Adrenal gland (tissue), 5 donors: Measurements from ENCODE around the gene ZFYVE19.

Experiments used
- POLR2A ChIP-seq, 2 donors: fragments of 450-650 bp; IDR thresholded peaks; one replicate each; pipeline ENCODE4 v1.6.1; 2017; ENCODE audit warnings: antibody characterized with exemption in 2 of 2, mild to moderate bottlenecking in 2 of 2, moderate library complexity in 1 of 2
- TF ChIP-seq, protein P1 (sequence below), 6 experiments: fragments of 450-650 bp in 4 of 6; fragments of 200-600 bp in 2 of 6; sonication (generic) in 1 of 6; IDR thresholded peaks; 1 replicate in 5 of 6; 2 replicates in 1 of 6; pipeline versions ENCODE4 v1.5.1 to v1.8.0; 2016 to 2021; ENCODE audit warnings: antibody characterized with exemption in 6 of 6, mild to moderate bottlenecking in 2 of 6, moderate library complexity in 1 of 6
- donor health status: DM: no; HTN: no; CAD: no.

DNA sequence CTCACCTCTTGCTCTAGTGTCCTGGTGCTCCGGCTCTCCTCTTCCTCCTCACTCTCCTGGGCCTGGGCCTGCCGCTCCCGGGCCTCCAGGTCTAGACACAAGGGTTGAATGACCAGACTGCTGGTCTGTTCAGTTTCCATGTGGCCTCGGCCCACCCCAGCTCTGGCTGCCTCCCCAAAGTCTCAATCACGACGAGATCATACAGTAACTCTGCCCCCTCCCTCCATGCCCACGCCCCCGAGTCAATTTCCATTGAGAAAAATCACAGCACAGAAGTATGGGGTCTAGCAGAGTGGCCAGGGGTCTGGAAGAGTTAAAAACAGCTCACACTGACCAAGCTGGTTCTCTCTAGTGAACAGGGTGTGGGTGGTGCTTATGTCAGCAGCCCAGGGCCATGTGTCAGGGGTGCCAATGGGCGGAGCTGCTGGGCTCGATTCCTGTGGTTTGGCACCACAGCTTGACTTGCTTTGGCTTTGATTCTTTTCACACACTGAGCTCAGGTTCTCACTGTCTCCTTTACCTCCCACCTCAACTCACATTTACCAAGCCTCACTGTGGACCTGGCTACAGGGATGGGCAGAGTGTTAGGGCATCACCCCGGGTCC is 30.2 kb upstream of the ZFYVE19 start:
- TF ChIP-seq, protein P1, sequence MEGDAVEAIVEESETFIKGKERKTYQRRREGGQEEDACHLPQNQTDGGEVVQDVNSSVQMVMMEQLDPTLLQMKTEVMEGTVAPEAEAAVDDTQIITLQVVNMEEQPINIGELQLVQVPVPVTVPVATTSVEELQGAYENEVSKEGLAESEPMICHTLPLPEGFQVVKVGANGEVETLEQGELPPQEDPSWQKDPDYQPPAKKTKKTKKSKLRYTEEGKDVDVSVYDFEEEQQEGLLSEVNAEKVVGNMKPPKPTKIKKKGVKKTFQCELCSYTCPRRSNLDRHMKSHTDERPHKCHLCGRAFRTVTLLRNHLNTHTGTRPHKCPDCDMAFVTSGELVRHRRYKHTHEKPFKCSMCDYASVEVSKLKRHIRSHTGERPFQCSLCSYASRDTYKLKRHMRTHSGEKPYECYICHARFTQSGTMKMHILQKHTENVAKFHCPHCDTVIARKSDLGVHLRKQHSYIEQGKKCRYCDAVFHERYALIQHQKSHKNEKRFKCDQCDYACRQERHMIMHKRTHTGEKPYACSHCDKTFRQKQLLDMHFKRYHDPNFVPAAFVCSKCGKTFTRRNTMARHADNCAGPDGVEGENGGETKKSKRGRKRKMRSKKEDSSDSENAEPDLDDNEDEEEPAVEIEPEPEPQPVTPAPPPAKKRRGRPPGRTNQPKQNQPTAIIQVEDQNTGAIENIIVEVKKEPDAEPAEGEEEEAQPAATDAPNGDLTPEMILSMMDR (IDR thresholded peaks at IDR 0.05): no peak
- no peak for TF ChIP-seq POLR2A (IDR thresholded peaks at IDR 0.05)
